SKM-1 treated with dmso at 0.1 percent for 144 hours (cell line): Measurements from ENCODE around the gene STXBP3.

Experiments used
- DNase-seq: peaks from one replicate; lab custom pipeline; 2025; ENCODE audit not compliant: unreplicated experiment; lab: John Stamatoyannopoulos, UW

STXBP3 gene

GRCh38 chr1:108799001-108799400, 52.5 kb downstream of the STXBP3 start:
- no peak for DNase-seq

- no peak for DNase-seq
These were observed 54.6 kb downstream of the STXBP3 start for GRCh38 chr1:108801101-108801500.

- no peak for DNase-seq
These were observed 57.1 kb downstream of the STXBP3 start for GRCh38 chr1:108803548-108803947.

- DNase-seq, result no peak
These were observed 62.0 kb downstream of the STXBP3 start for GRCh38 chr1:108808438-108808837.

- no peak for DNase-seq
These were observed 65.1 kb downstream of the STXBP3 start for GRCh38 chr1:108811611-108812010.

- DNase-seq, result no peak
These were observed 66.9 kb downstream of the STXBP3 start for GRCh38 chr1:108813326-108813725.

GRCh38 chr1:108814343-108815125, 68.1 kb downstream of the STXBP3 start:
- no peak for DNase-seq

- DNase-seq, result no peak
These were observed 69.1 kb downstream of the STXBP3 start for GRCh38 chr1:108815566-108815965.

GRCh38 chr1:108816049-108816893, 69.8 kb downstream of the STXBP3 start:
- DNase-seq, result no peak

GRCh38 chr1:108817016-108817415, 70.5 kb downstream of the STXBP3 start:
- DNase-seq, result no peak

GRCh38 chr1:108817811-108818210, 71.3 kb downstream of the STXBP3 start:
- DNase-seq, result no peak

- DNase-seq, result no peak
These were observed 73.4 kb downstream of the STXBP3 start for GRCh38 chr1:108819878-108820277.

- DNase-seq, result no peak
These were observed 77.2 kb downstream of the STXBP3 start for GRCh38 chr1:108823632-108824031.

GRCh38 chr1:108824051-108824450, 77.6 kb downstream of the STXBP3 start:
- DNase-seq, result no peak

GRCh38 chr1:108826081-108826635, 79.7 kb downstream of the STXBP3 start:
- no peak for DNase-seq

GRCh38 chr1:108828074-108828961, 81.8 kb downstream of the STXBP3 start:
- peak; percentile 48 for DNase-seq

GRCh38 chr1:108829498-108829916, 83.0 kb downstream of the STXBP3 start:
- no peak for DNase-seq

GRCh38 chr1:108830119-108831008, 83.9 kb downstream of the STXBP3 start:
- no peak for DNase-seq

- no peak for DNase-seq
These were observed 84.8 kb downstream of the STXBP3 start for GRCh38 chr1:108831225-108831624.

GRCh38 chr1:108832929-108833328, 86.5 kb downstream of the STXBP3 start:
- no peak for DNase-seq
